ENCODE results near the gene DCLRE1B.

DNA sequence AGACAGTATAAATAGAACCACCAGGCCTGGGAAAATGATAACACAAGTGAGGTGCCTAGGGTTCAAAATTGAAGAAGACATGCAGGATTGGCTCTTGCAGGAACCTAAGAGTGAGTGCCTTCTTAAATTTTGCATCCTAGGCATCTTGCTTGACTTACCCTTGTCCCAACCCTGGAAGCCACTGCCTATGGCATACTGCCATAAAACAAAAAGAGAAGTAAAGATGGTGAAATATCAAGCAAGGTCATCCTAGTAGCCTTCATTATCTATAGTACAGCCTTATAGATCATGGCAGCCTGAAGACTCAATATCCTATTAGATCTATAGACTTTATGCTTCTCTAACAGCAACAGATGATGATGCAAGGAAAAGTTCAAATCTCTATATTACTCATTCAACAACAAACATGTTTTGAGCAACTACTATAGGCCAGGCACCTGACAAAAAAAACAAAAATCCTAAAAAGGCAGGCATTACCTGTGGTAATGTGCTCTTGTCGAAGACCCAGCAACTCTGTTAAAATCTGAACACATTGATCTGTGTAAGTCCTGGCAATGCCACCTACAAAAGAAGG lies 6.8 kb upstream of the DCLRE1B start:
- no peak for TF ChIP-seq TOX (CRISPR knock-in tag; IDR thresholded peaks at IDR 0.05; ENCODE audit: borderline replicate concordance)
- no peak for TF ChIP-seq ZFP3 (CRISPR knock-in tag; IDR thresholded peaks at IDR 0.05)
- TF ChIP-seq PATZ1 (CRISPR knock-in tag; IDR thresholded peaks at IDR 0.05; ENCODE audit: borderline replicate concordance): no peak
- no peak for TF ChIP-seq ESRRG (CRISPR knock-in tag; IDR thresholded peaks at IDR 0.05)
- no peak for TF ChIP-seq PPARA (CRISPR knock-in tag; IDR thresholded peaks at IDR 0.05; ENCODE audit: borderline replicate concordance)
- TF ChIP-seq, protein P1, sequence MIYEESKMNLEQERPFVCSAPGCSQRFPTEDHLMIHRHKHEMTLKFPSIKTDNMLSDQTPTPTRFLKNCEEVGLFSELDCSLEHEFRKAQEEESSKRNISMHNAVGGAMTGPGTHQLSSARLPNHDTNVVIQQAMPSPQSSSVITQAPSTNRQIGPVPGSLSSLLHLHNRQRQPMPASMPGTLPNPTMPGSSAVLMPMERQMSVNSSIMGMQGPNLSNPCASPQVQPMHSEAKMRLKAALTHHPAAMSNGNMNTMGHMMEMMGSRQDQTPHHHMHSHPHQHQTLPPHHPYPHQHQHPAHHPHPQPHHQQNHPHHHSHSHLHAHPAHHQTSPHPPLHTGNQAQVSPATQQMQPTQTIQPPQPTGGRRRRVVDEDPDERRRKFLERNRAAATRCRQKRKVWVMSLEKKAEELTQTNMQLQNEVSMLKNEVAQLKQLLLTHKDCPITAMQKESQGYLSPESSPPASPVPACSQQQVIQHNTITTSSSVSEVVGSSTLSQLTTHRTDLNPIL (CRISPR knock-in tag; IDR thresholded peaks at IDR 0.05; ENCODE audit: low read depth): no peak
- TF ChIP-seq ZNF565 (CRISPR knock-in tag; conservative IDR thresholded peaks at IDR 0.05; ENCODE audit: low read depth): no peak
- TF ChIP-seq ZNF8 (CRISPR knock-in tag; IDR thresholded peaks at IDR 0.05): no peak
- TF ChIP-seq OSR1 (CRISPR knock-in tag; IDR thresholded peaks at IDR 0.05): no peak
- TF ChIP-seq ZFP30 (CRISPR knock-in tag; IDR thresholded peaks at IDR 0.05): no peak
- no peak for TF ChIP-seq CSDC2 (CRISPR knock-in tag; IDR thresholded peaks at IDR 0.05)
- TF ChIP-seq, protein P2, sequence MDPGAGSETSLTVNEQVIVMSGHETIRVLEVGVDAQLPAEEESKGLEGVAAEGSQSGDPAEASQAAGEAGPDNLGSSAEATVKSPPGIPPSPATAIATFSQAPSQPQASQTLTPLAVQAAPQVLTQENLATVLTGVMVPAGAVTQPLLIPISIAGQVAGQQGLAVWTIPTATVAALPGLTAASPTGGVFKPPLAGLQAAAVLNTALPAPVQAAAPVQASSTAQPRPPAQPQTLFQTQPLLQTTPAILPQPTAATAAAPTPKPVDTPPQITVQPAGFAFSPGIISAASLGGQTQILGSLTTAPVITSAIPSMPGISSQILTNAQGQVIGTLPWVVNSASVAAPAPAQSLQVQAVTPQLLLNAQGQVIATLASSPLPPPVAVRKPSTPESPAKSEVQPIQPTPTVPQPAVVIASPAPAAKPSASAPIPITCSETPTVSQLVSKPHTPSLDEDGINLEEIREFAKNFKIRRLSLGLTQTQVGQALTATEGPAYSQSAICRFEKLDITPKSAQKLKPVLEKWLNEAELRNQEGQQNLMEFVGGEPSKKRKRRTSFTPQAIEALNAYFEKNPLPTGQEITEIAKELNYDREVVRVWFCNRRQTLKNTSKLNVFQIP (CRISPR knock-in tag; IDR thresholded peaks at IDR 0.05; ENCODE audit: borderline replicate concordance, low read depth): no peak
- no peak for TF ChIP-seq ARNTL (CRISPR knock-in tag; IDR thresholded peaks at IDR 0.05; ENCODE audit: borderline replicate concordance, low read depth)
- no peak for TF ChIP-seq RARB (CRISPR knock-in tag; IDR thresholded peaks at IDR 0.05)

All from SK-N-SH treated with all-trans-retinoic acid at 6 μM for 48 hours (cell line).